ENCODE results near the gene ARID2. TPM values are rescaled to one million over a fixed set of nuclear protein-coding genes. Genes with fewer than 3 reads are reported as not detected.

Gene ARID2
- polyA plus RNA-seq, 1 donor from 2014 or later = 20.6 TPM

Small RNAs within 50 kb of the gene (small RNA-seq; reads per million reads assigned to genes)
- 0 reads per million in 3 experiments for gene RN7SL246P

Measured in neural cell (in vitro differentiated cells).